ENCODE measurements around the gene FREM1. TPM values are rescaled to one million over a fixed set of nuclear protein-coding genes. Genes with fewer than 3 reads are reported as not detected.

Gene FREM1
- polyA plus RNA-seq, 1 donor from 2014 or later, result 2.3 TPM

DNA sequence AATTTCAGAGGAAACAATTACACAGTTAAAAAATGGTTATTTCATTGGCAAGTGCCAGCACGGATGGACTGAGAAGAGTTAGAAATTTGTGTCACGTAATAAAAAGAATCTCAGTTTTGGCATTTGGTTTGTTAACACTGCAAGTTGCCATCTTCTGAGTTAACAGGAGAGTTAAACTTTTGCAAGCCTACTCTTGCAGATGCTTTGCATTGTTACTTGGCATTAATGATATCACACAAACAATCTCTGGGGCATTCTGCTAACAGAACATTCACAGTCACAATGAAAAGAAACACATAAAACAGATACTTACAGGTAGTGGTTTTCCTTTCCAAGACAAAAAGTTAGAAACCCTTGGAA, 647 bp downstream of the FREM1 start:
- Histone ChIP-seq H3F3A (ENCODE audit: insufficient read depth, low read length, poor library complexity, severe bottlenecking) (no peaks in the 10 kb centered on the region), H3K9me2 (ENCODE audit: insufficient read depth, low read length) (no peaks in the 10 kb centered on the region), H3K27ac (ENCODE audit: low read length) (no peak overlapping the region), H3K27me3 (ENCODE audit: insufficient read depth, low read depth, low read length) (peaks cover 32% of the 10 kb centered on the region), H3K4me2 (ENCODE audit: low read length) (no peak overlapping the region), H3K9ac (ENCODE audit: low read length) (no peak overlapping the region), H2AFZ (ENCODE audit: low read depth, low read length) (no peak overlapping the region), H3K36me3 (ENCODE audit: insufficient read depth, low read length) (no peaks in the 10 kb centered on the region), H3K79me2 (replicated peaks; ENCODE audit: insufficient read depth, low read length) (no peaks in the 10 kb centered on the region), H3K9me3 (ENCODE audit: low read length) (no peaks in the 10 kb centered on the region), H3K4me3 (ENCODE audit: low read length) (no peak overlapping the region), H4K20me1 (ENCODE audit: insufficient read depth) (no peaks in the 10 kb centered on the region)
- TF ChIP-seq POLR2AphosphoS5 (IDR thresholded peaks at IDR 0.05) (no peak), EZH2 (IDR thresholded peaks at IDR 0.05; ENCODE audit: borderline replicate concordance, insufficient read depth, low read length, poor library complexity, severe bottlenecking) (no peak), RAD21 (conservative IDR thresholded peaks at IDR 0.05) (no peak), MXI1 (conservative IDR thresholded peaks at IDR 0.05; ENCODE audit: poor library complexity, severe bottlenecking) (no peak), TAF1 (IDR thresholded peaks at IDR 0.05; ENCODE audit: low read depth) (no peak), SMC3 (conservative IDR thresholded peaks at IDR 0.05; ENCODE audit: poor library complexity) (no peak), REST (IDR thresholded peaks at IDR 0.05; ENCODE audit: borderline replicate concordance) (no peak), EP300 (conservative IDR thresholded peaks at IDR 0.05; ENCODE audit: poor library complexity, severe bottlenecking) (no peak)
- TF ChIP-seq, protein P1, sequence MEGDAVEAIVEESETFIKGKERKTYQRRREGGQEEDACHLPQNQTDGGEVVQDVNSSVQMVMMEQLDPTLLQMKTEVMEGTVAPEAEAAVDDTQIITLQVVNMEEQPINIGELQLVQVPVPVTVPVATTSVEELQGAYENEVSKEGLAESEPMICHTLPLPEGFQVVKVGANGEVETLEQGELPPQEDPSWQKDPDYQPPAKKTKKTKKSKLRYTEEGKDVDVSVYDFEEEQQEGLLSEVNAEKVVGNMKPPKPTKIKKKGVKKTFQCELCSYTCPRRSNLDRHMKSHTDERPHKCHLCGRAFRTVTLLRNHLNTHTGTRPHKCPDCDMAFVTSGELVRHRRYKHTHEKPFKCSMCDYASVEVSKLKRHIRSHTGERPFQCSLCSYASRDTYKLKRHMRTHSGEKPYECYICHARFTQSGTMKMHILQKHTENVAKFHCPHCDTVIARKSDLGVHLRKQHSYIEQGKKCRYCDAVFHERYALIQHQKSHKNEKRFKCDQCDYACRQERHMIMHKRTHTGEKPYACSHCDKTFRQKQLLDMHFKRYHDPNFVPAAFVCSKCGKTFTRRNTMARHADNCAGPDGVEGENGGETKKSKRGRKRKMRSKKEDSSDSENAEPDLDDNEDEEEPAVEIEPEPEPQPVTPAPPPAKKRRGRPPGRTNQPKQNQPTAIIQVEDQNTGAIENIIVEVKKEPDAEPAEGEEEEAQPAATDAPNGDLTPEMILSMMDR (IDR thresholded peaks at IDR 0.05; ENCODE audit: poor library complexity, severe bottlenecking), result no peak

GRCh38 chr9:14909181-14909580, 1.0 kb downstream of the FREM1 start:
- TF ChIP-seq REST (IDR thresholded peaks at IDR 0.05; ENCODE audit: borderline replicate concordance) (no peak), MXI1 (conservative IDR thresholded peaks at IDR 0.05; ENCODE audit: poor library complexity, severe bottlenecking) (no peak), EZH2 (IDR thresholded peaks at IDR 0.05; ENCODE audit: borderline replicate concordance, insufficient read depth, low read length, poor library complexity, severe bottlenecking) (no peak), SMC3 (conservative IDR thresholded peaks at IDR 0.05; ENCODE audit: poor library complexity) (no peak), RAD21 (conservative IDR thresholded peaks at IDR 0.05) (no peak), POLR2AphosphoS5 (IDR thresholded peaks at IDR 0.05) (no peak)
- Histone ChIP-seq H2AFZ (ENCODE audit: low read depth, low read length) (no peak overlapping the region), H3K27me3 (ENCODE audit: insufficient read depth, low read depth, low read length) (peaks cover 32% of the 10 kb centered on the region), H4K20me1 (ENCODE audit: insufficient read depth) (no peaks in the 10 kb centered on the region), H3K9me2 (ENCODE audit: insufficient read depth, low read length) (no peaks in the 10 kb centered on the region), H3K9me3 (ENCODE audit: low read length) (no peaks in the 10 kb centered on the region), H3K4me3 (ENCODE audit: low read length) (no peak overlapping the region), H3K36me3 (ENCODE audit: insufficient read depth, low read length) (no peaks in the 10 kb centered on the region), H3F3A (ENCODE audit: insufficient read depth, low read length, poor library complexity, severe bottlenecking) (no peaks in the 10 kb centered on the region), H3K4me2 (ENCODE audit: low read length) (no peak overlapping the region), H3K9ac (ENCODE audit: low read length) (no peak overlapping the region), H3K27ac (ENCODE audit: low read length) (no peak overlapping the region), H3K79me2 (replicated peaks; ENCODE audit: insufficient read depth, low read length) (no peaks in the 10 kb centered on the region)

Measured in neural cell (in vitro differentiated cells).